ENCODE data around the gene ACCSL. TPM values are rescaled to one million over a fixed set of nuclear protein-coding genes. Genes with fewer than 3 reads are reported as not detected.

The ACCSL gene
- total RNA-seq (2021) (not detected in 2 replicates), Bru-seq, nascent RNA (not detected), BruChase-seq, experiment 1, labeled RNA remaining after a 2-hour chase (not detected), BruChase-seq, experiment 2, labeled RNA remaining after a 6-hour chase (not detected)
- long read RNA-seq = 0 reads

- POLR2A ChIA-PET (ENCODE audit: unreplicated experiment) = no interaction called here
- no peak within 1 kb of the TSS for H3K4me2 ChIP-seq
- TF ChIP-seq CTCF (conservative IDR thresholded peaks at IDR 0.05) (no peak), EZH2 (IDR thresholded peaks at IDR 0.05; ENCODE audit: low read depth) (no peak)
- BruUV-seq (replicated peaks) = no TSS peak
- CTCF ChIA-PET = interaction anchor here (0.7 kb wide), 1 partner anchor 1757 kb away, joined by 3 read pairs; no protein-coding TSS in a partner anchor
- no peaks in the 10 kb centered on the region for H3K4me1 ChIP-seq (replicated peaks; ENCODE audit: insufficient read depth)
- no peaks in the 10 kb centered on the region for H3K36me3 ChIP-seq (ENCODE audit: low read depth)
- DNase-seq = no peak
- H3K9me3 ChIP-seq (ENCODE audit: insufficient read depth, low read depth) = no peaks in the 10 kb centered on the region
- intact Hi-C loops (cut with micrococcal nuclease; ENCODE audit: unreplicated experiment) = no loop called here
- H3K4me3 ChIP-seq = no peak within 1 kb of the TSS
- H3F3A ChIP-seq (ENCODE audit: insufficient read depth, low read depth) = no peaks in the 10 kb centered on the region
- peaks cover 50% of the 10 kb centered on the region for H3K27me3 ChIP-seq (ENCODE audit: insufficient read depth, low read depth)
- H3K27ac ChIP-seq = no peak within 1 kb of the TSS
- H4K20me1 ChIP-seq (ENCODE audit: insufficient read depth) = no peaks in the 10 kb centered on the region
- H2AFZ ChIP-seq = no peak within 1 kb of the TSS
- no peaks in the 10 kb centered on the region; the same call in 1 of the 2 replicates for H3K9me2 ChIP-seq (ENCODE audit: insufficient read depth)
- no peaks in the 10 kb centered on the region for H3K79me2 ChIP-seq (ENCODE audit: low read depth)
These were observed at the start of gene ACCSL for GRCh38 chr11:44047931-44048431. Gene ACCSL, plus strand, starts transcription at chr11:44047981. Its CDS starts 56 bp downstream, at chr11:44048037.

GRCh38 chr11:43998308-43998707 is 49.5 kb upstream of the ACCSL start:
- intact Hi-C loops (cut with micrococcal nuclease; ENCODE audit: unreplicated experiment) = no loop called here
- BruUV-seq (replicated peaks) = no TSS peak
- H2AFZ ChIP-seq = no peak overlapping the region
- H3K4me2 ChIP-seq = no peak overlapping the region
- no peaks in the 10 kb centered on the region for H3K79me2 ChIP-seq (ENCODE audit: low read depth)
- no peaks in the 10 kb centered on the region for H3K9me3 ChIP-seq (ENCODE audit: insufficient read depth, low read depth)
- CTCF ChIA-PET = no interaction called here
- H3K9me2 ChIP-seq (ENCODE audit: insufficient read depth) = no peaks in the 10 kb centered on the region
- no peak overlapping the region for H3K27ac ChIP-seq
- H3F3A ChIP-seq (ENCODE audit: insufficient read depth, low read depth) = no peaks in the 10 kb centered on the region
- POLR2A ChIA-PET (ENCODE audit: unreplicated experiment) = no interaction called here
- no peak overlapping the region for H3K4me3 ChIP-seq
- TF ChIP-seq EZH2 (IDR thresholded peaks at IDR 0.05; ENCODE audit: low read depth) (no peak), CTCF (conservative IDR thresholded peaks at IDR 0.05) (no peak)
- no peak for DNase-seq
- H4K20me1 ChIP-seq (ENCODE audit: insufficient read depth) = no peaks in the 10 kb centered on the region
- peaks cover 78% of the 10 kb centered on the region for H3K27me3 ChIP-seq (ENCODE audit: insufficient read depth, low read depth)
- H3K4me1 ChIP-seq (replicated peaks; ENCODE audit: insufficient read depth) = no peaks in the 10 kb centered on the region
- H3K36me3 ChIP-seq (ENCODE audit: low read depth) = no peaks in the 10 kb centered on the region

GRCh38 chr11:44000731-44001130 is 47.0 kb upstream of the ACCSL start:
- Histone ChIP-seq H3F3A (ENCODE audit: insufficient read depth, low read depth) (no peaks in the 10 kb centered on the region), H3K79me2 (ENCODE audit: low read depth) (no peaks in the 10 kb centered on the region), H3K27ac (no peak overlapping the region), H2AFZ (no peak overlapping the region), H3K4me3 (no peak overlapping the region), H3K9me2 (ENCODE audit: insufficient read depth) (no peaks in the 10 kb centered on the region), H3K36me3 (ENCODE audit: low read depth) (no peaks in the 10 kb centered on the region), H3K27me3 (ENCODE audit: insufficient read depth, low read depth) (peaks cover 76% of the 10 kb centered on the region), H4K20me1 (ENCODE audit: insufficient read depth) (no peaks in the 10 kb centered on the region), H3K9me3 (ENCODE audit: insufficient read depth, low read depth) (no peaks in the 10 kb centered on the region), H3K4me1 (replicated peaks; ENCODE audit: insufficient read depth) (no peaks in the 10 kb centered on the region), H3K4me2 (no peak overlapping the region)
- CTCF ChIA-PET = no interaction called here
- TF ChIP-seq EZH2 (IDR thresholded peaks at IDR 0.05; ENCODE audit: low read depth) (no peak), CTCF (conservative IDR thresholded peaks at IDR 0.05) (no peak)
- intact Hi-C loops (cut with micrococcal nuclease; ENCODE audit: unreplicated experiment) = no loop called here
- POLR2A ChIA-PET (ENCODE audit: unreplicated experiment) = no interaction called here
- DNase-seq = no peak
- BruUV-seq (replicated peaks) = no TSS peak

Data from PC-9 (cell line).